ENCODE data around the gene SERTM2. TPM values are rescaled to one million over a fixed set of nuclear protein-coding genes. Genes with fewer than 3 reads are reported as not detected.

SERTM2 gene
- total and polyA plus RNA-seq, 2 of the 8 experiments (the other 6 are each of a cell fraction or from before 2014, with no cell fraction given), result 0.45 to 0.58 TPM

GRCh38 chrX:111470681-111471403 lies 40.6 kb upstream of the SERTM2 start (continued):
- TF ChIP-seq ATF2 (IDR thresholded peaks at IDR 0.05; ENCODE audit: low read length), result no peak
- TF ChIP-seq ZNF274 (IDR thresholded peaks at IDR 0.05; ENCODE audit: borderline replicate concordance, extremely low read depth, low read length), result no peak
- no peak for TF ChIP-seq USF2 (IDR thresholded peaks at IDR 0.05; ENCODE audit: low read length)
- TF ChIP-seq SP2 (IDR thresholded peaks at IDR 0.05; ENCODE audit: low read length), result no peak
